ENCODE measurements around the gene ELMO1. TPM values are rescaled to one million over a fixed set of nuclear protein-coding genes. Genes with fewer than 3 reads are reported as not detected.

ELMO1 gene
- total and polyA plus RNA-seq, 2 of the 13 experiments (the other 11 are each of a cell fraction or from before 2014, with no cell fraction given) = 0.11 to 0.17 TPM

- TF ChIP-seq ATF4 (CRISPR knock-in tag; IDR thresholded peaks at IDR 0.05) (no peak), ZNF33A (CRISPR knock-in tag; IDR thresholded peaks at IDR 0.05; ENCODE audit: borderline replicate concordance) (no peak)
Observed at GRCh38 chr7:37351716-37352115, 96.9 kb downstream of the ELMO1 start (continued).

GRCh38 chr7:37349979-37350590, 98.6 kb downstream of the ELMO1 start:
- no peak for ATAC-seq
- no TSS peak for BruUV-seq (replicated peaks)

GRCh38 chr7:37348982-37349381, 99.7 kb downstream of the ELMO1 start:
- POLR2A ChIA-PET = no interaction called here
- H3K27ac ChIP-seq (ENCODE audit: extremely low read length, insufficient read depth, low read length) = no peak overlapping the region
- no peaks in the 10 kb centered on the region for H4K20me1 ChIP-seq (ENCODE audit: insufficient read depth, low read length)
- no peak overlapping the region for H2AFZ ChIP-seq (ENCODE audit: low read length)
- no peaks in the 10 kb centered on the region for H3K4me1 ChIP-seq (ENCODE audit: insufficient read depth, low read length)
- intact Hi-C loops (cut with micrococcal nuclease; ENCODE audit: unreplicated experiment) (no loop called here), in situ Hi-C loops (cut with HindIII; ENCODE audit: extremely low pct_ligation_motif_present, low pct_unique_long_range_greater_than_20kb) (no loop called here)
- H3K36me3 ChIP-seq (replicated peaks in 1 of 2; ENCODE audit: control insufficient read depth in 1 of 2, insufficient read depth in 2 of 2, low read length in 2 of 2) = no peaks in the 10 kb centered on the region
- H3K9ac ChIP-seq (ENCODE audit: insufficient read depth, low read depth, low read length) = no peak overlapping the region
- FAIRE-seq (no peak), ATAC-seq (no peak), DNase-seq (ENCODE audit: low spot score) (no peak)
- BruUV-seq (replicated peaks) = no TSS peak
- CTCF ChIA-PET (ENCODE audit: low intra/inter-chr PET ratio, low total read pairs) = no interaction called here
- H3K79me2 ChIP-seq (ENCODE audit: insufficient read depth, low read length) = no peaks in the 10 kb centered on the region
- no peaks in the 10 kb centered on the region for H3K27me3 ChIP-seq (ENCODE audit: control insufficient read depth in 1 of 2, insufficient read depth in 2 of 2, low read length in 2 of 2)
- no peak overlapping the region for H3K4me2 ChIP-seq (ENCODE audit: low read depth, low read length)
- H3K4me3 ChIP-seq (replicated peaks in 1 of 3; ENCODE audit: insufficient read depth in 1 of 3, low read depth in 2 of 3, low read length in 3 of 3) = no peak overlapping the region
- 33% methylated on average over 4 of the region's 4 CpGs for WGBS (ENCODE audit: low lambda C conversion rate)
- H3K9me3 ChIP-seq (ENCODE audit: low read length) = no peaks in the 10 kb centered on the region
- TF ChIP-seq ZNF850 (CRISPR knock-in tag; conservative IDR thresholded peaks at IDR 0.05) = no peak
- no peak for TF ChIP-seq MLX (CRISPR knock-in tag; IDR thresholded peaks at IDR 0.05)
- no peak for TF ChIP-seq ZNF326 (CRISPR knock-in tag; IDR thresholded peaks at IDR 0.05; ENCODE audit: borderline replicate concordance)
- no peak for TF ChIP-seq FOXA1 (IDR thresholded peaks at IDR 0.05)
- TF ChIP-seq FOXA1 (CRISPR knock-in tag; IDR thresholded peaks at IDR 0.05) = no peak
- TF ChIP-seq ZSCAN29 (CRISPR knock-in tag; conservative IDR thresholded peaks at IDR 0.05) = no peak
- no peak for TF ChIP-seq FIP1L1 (IDR thresholded peaks at IDR 0.05; ENCODE audit: borderline replicate concordance, insufficient read depth, low read depth, low read length)
- no peak for TF ChIP-seq ZNF558 (CRISPR knock-in tag; IDR thresholded peaks at IDR 0.05; ENCODE audit: borderline replicate concordance)
- TF ChIP-seq CREB3 (CRISPR knock-in tag; IDR thresholded peaks at IDR 0.05) = no peak
- no peak for TF ChIP-seq RCOR2 (CRISPR knock-in tag; IDR thresholded peaks at IDR 0.05)
- no peak for TF ChIP-seq ZNF792 (CRISPR knock-in tag; IDR thresholded peaks at IDR 0.05)
- no peak for TF ChIP-seq ARNTL (CRISPR knock-in tag; IDR thresholded peaks at IDR 0.05)
- no peak for TF ChIP-seq SRSF4 (IDR thresholded peaks at IDR 0.05; ENCODE audit: low read depth, low read length, poor library complexity, severe bottlenecking)

More at GRCh38 chr7:37349979-37350590, 98.6 kb downstream of the ELMO1 start:
- no peaks in the 10 kb centered on the region for H3K36me3 ChIP-seq (replicated peaks in 1 of 2; ENCODE audit: control insufficient read depth in 1 of 2, insufficient read depth in 2 of 2, low read length in 2 of 2)
- H3K4me3 ChIP-seq (replicated peaks in 1 of 3; ENCODE audit: insufficient read depth in 1 of 3, low read depth in 2 of 3, low read length in 3 of 3) = no peak overlapping the region
- FAIRE-seq = no peak
- POLR2A ChIA-PET = no interaction called here
- H3K27me3 ChIP-seq (ENCODE audit: control insufficient read depth in 1 of 2, insufficient read depth in 2 of 2, low read length in 2 of 2) = no peaks in the 10 kb centered on the region
- CTCF ChIA-PET (ENCODE audit: low intra/inter-chr PET ratio, low total read pairs) = no interaction called here
- no peaks in the 10 kb centered on the region for H3K79me2 ChIP-seq (ENCODE audit: insufficient read depth, low read length)
- intact Hi-C loops (cut with micrococcal nuclease; ENCODE audit: unreplicated experiment) = loop anchor here (10.0 kb wide), 1 partner anchor 115 kb away; no protein-coding TSS in a partner anchor
- H3K4me1 ChIP-seq (ENCODE audit: insufficient read depth, low read length) = peaks cover 7% of the 10 kb centered on the region; the same call in 1 of the 2 replicates
- TF ChIP-seq ZNF121 (CRISPR knock-in tag; IDR thresholded peaks at IDR 0.05) = no peak
- no peaks in the 10 kb centered on the region for H3K9me3 ChIP-seq (ENCODE audit: low read length)
- H3K4me2 ChIP-seq (ENCODE audit: low read depth, low read length) = no peak overlapping the region
- no peak overlapping the region for H3K9ac ChIP-seq (ENCODE audit: insufficient read depth, low read depth, low read length)
- 44% methylated on average over 8 of the region's 8 CpGs for WGBS (ENCODE audit: low lambda C conversion rate)
- H3K27ac ChIP-seq (ENCODE audit: extremely low read length, insufficient read depth, low read length) = no peak overlapping the region
- no peak overlapping the region for H2AFZ ChIP-seq (ENCODE audit: low read length)
- in situ Hi-C loops (cut with HindIII; ENCODE audit: extremely low pct_ligation_motif_present, low pct_unique_long_range_greater_than_20kb) = no loop called here
- DNase-seq (ENCODE audit: low spot score) = no peak
- H4K20me1 ChIP-seq (ENCODE audit: insufficient read depth, low read length) = no peaks in the 10 kb centered on the region

Data from HepG2 (cell line).